NB4 (cell line): ENCODE measurements around the gene NUMB.

Source experiments
- MYC ChIP-seq: IDR thresholded peaks from 2 replicates; pipeline ENCODE4 v1.6.1; 2011; ENCODE audit warnings: low read depth, low read length
- POLR2A ChIP-seq: IDR thresholded peaks from 2 replicates; pipeline ENCODE4 v1.6.1; 2011; ENCODE audit warnings: mild to moderate bottlenecking; ENCODE audit not compliant: insufficient read length; ENCODE audit errors: extremely low read depth
- TF ChIP-seq, protein P1 (sequence below): IDR thresholded peaks from one replicate; pipeline ENCODE4 v1.5.1; 2012; ENCODE audit warnings: low read depth, low read length

DNA sequence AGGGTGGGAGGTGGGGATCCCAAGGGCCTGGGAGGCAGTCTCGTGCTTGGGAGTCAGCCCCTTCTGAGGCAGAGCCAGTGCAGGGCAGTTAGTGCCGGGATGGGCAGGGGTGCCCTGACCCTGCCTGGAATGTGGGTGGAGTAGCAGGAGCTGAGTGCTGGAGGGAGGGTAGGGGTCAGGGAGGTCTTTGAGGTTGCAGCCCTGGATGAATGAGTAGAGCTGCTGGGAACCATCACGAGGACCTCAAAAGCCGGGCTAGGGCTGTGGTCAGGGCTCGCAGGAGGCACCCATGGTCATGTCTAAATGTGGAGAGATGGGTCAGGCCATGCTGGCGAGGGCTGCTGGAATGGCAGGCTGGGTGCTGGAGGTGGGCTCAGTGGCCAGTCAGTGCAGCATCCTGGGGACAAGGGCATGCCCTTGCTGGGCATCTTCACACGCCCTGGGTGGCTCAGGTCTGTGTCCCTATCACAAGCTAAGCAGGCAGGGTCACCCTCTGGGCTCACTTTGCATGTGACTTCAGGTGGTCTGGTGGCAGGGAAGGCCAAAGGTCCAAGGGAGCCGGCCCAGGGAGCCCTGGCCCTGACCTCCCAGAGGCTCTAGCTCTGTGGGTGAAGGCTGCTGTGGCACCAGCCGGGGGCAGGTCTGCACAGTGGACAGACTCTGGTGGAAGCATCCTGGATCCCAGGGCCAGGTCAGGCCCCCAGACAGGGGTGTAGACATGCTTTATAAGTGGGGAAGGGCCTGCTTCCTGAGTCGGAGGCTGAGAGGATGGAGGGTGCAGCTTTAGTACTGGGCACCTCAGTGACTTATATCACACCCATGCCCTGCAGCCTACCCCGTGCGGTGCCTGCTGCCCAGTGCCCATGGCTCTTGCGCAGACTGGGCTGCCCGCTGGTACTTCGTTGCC is 196.6 kb downstream of the NUMB start:
- TF ChIP-seq, protein P1, sequence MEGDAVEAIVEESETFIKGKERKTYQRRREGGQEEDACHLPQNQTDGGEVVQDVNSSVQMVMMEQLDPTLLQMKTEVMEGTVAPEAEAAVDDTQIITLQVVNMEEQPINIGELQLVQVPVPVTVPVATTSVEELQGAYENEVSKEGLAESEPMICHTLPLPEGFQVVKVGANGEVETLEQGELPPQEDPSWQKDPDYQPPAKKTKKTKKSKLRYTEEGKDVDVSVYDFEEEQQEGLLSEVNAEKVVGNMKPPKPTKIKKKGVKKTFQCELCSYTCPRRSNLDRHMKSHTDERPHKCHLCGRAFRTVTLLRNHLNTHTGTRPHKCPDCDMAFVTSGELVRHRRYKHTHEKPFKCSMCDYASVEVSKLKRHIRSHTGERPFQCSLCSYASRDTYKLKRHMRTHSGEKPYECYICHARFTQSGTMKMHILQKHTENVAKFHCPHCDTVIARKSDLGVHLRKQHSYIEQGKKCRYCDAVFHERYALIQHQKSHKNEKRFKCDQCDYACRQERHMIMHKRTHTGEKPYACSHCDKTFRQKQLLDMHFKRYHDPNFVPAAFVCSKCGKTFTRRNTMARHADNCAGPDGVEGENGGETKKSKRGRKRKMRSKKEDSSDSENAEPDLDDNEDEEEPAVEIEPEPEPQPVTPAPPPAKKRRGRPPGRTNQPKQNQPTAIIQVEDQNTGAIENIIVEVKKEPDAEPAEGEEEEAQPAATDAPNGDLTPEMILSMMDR = no peak
- no peak for TF ChIP-seq POLR2A
- TF ChIP-seq MYC = no peak
